Panc1 (cell line): ENCODE results near the gene TIMM23B.
"Not testable (repeated sequence)": the region's sequence is repeated elsewhere in the genome, so short reads cannot be mapped to it uniquely, and the experiment has no call there.

Source experiments
- CTCF ChIP-seq: fragments of 450-650 bp; IDR thresholded peaks from 2 replicates; pipeline ENCODE4 v1.5.1; 2017; ENCODE audit warnings: mild to moderate bottlenecking
- POLR2AphosphoS5 ChIP-seq: IDR thresholded peaks from 2 replicates; pipeline ENCODE4 v1.6.1; 2012; ENCODE audit warnings: mild to moderate bottlenecking, low read depth, low read length, moderate library complexity
- SIN3A ChIP-seq: IDR thresholded peaks from 2 replicates; pipeline ENCODE4 v1.6.1; 2012; ENCODE audit warnings: low read depth, mild to moderate bottlenecking, low read length, moderate library complexity, borderline replicate concordance; ENCODE audit not compliant: insufficient read depth
- TF ChIP-seq, protein P1 (sequence below), 2 experiments: IDR thresholded peaks; 2 replicates each; pipeline ENCODE4 v1.6.1; 2011 to 2012; ENCODE audit warnings: low read depth in 2 of 2, control low read depth in 1 of 2, low read length in 1 of 2, mild to moderate bottlenecking in 1 of 2, moderate library complexity in 1 of 2; ENCODE audit not compliant: insufficient read depth in 1 of 2

DNA sequence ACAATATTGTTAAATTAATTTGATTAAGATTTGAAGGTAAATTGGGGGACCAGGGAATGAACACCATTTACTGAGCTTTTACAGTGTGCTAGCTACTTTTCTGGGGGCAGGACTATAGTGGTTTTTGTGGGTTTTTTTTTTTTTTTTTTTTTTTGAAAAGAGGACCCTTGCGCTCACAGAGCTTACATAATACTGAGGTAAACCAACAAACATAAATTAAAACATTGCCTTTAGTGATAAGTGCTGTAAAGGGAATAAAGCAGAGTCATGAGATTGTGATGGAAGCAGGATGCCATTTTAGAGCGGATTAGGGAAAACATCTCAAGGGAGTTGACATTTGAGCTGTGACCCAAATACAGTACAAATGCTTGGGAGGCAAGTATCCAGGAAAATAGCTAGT is 1.8 kb downstream of the TIMM23B start:
- not testable (repeated sequence) for TF ChIP-seq POLR2AphosphoS5, CTCF, SIN3A
- TF ChIP-seq, protein P1, sequence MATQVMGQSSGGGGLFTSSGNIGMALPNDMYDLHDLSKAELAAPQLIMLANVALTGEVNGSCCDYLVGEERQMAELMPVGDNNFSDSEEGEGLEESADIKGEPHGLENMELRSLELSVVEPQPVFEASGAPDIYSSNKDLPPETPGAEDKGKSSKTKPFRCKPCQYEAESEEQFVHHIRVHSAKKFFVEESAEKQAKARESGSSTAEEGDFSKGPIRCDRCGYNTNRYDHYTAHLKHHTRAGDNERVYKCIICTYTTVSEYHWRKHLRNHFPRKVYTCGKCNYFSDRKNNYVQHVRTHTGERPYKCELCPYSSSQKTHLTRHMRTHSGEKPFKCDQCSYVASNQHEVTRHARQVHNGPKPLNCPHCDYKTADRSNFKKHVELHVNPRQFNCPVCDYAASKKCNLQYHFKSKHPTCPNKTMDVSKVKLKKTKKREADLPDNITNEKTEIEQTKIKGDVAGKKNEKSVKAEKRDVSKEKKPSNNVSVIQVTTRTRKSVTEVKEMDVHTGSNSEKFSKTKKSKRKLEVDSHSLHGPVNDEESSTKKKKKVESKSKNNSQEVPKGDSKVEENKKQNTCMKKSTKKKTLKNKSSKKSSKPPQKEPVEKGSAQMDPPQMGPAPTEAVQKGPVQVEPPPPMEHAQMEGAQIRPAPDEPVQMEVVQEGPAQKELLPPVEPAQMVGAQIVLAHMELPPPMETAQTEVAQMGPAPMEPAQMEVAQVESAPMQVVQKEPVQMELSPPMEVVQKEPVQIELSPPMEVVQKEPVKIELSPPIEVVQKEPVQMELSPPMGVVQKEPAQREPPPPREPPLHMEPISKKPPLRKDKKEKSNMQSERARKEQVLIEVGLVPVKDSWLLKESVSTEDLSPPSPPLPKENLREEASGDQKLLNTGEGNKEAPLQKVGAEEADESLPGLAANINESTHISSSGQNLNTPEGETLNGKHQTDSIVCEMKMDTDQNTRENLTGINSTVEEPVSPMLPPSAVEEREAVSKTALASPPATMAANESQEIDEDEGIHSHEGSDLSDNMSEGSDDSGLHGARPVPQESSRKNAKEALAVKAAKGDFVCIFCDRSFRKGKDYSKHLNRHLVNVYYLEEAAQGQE (IDR thresholded peaks at IDR 0.05; ENCODE audit: insufficient read depth in 1 of 2, low read depth in 2 of 2, low read length in 1 of 2): not testable (repeated sequence)
